ENCODE data around the gene EVI2A.

Gene EVI2A

GRCh38 chr17:31299624-31300023 lies 21.8 kb downstream of the EVI2A start:
- DNase-seq (ENCODE audit: low spot score), result no peak
- Histone ChIP-seq H2BK15ac (ENCODE audit: low read length) (no peak overlapping the region), H2AK5ac (ENCODE audit: low read depth, low read length) (no peak overlapping the region), H4K8ac (ENCODE audit: low read depth, low read length) (no peak overlapping the region), H2BK120ac (ENCODE audit: low read depth, low read length) (no peak overlapping the region), H4K91ac (ENCODE audit: low read depth, low read length, poor library complexity) (no peak overlapping the region), H3K79me1 (ENCODE audit: low read depth, low read length) (no peaks in the 10 kb centered on the region), H3K23ac (ENCODE audit: low read depth, low read length, poor library complexity) (no peak overlapping the region), H2AFZ (ENCODE audit: low read length) (no peak overlapping the region), H3K4me3 (ENCODE audit: low read length in 2 of 2) (no peak overlapping the region), H2BK12ac (ENCODE audit: low read length) (no peak overlapping the region), H3K27ac (replicated peaks; ENCODE audit: low read length) (no peak overlapping the region), H3K4me2 (ENCODE audit: insufficient read depth, low read length, poor library complexity, severe bottlenecking) (no peak overlapping the region), H3K4me1 (ENCODE audit: control insufficient read depth in 2 of 2, insufficient read depth in 1 of 2, low read depth in 1 of 2, low read length in 2 of 2) (peaks cover 0 to 2% of the 10 kb centered on the region in 2 donors), H3K9me3 (replicated peaks in 1 of 2; ENCODE audit: control insufficient read depth in 2 of 2, insufficient read depth in 1 of 2, low read depth in 1 of 2, low read length in 2 of 2) (no peaks in the 10 kb centered on the region), H3K27me3 (ENCODE audit: control insufficient read depth in 3 of 3, insufficient read depth in 3 of 3, low read depth in 1 of 3, low read length in 3 of 3) (no peaks in the 10 kb centered on the region), H3K36me3 (replicated peaks in 1 of 2; ENCODE audit: control insufficient read depth in 2 of 2, insufficient read depth in 2 of 2, low read length in 2 of 2) (no peaks in the 10 kb centered on the region), H3K18ac (ENCODE audit: low read length) (no peak overlapping the region), H3K14ac (ENCODE audit: low read length) (no peak overlapping the region), H3K4ac (ENCODE audit: low read length) (no peak overlapping the region), H3K9ac (ENCODE audit: low read depth, low read length, poor library complexity) (no peak overlapping the region), H2BK5ac (ENCODE audit: low read length) (no peak overlapping the region)

DNA sequence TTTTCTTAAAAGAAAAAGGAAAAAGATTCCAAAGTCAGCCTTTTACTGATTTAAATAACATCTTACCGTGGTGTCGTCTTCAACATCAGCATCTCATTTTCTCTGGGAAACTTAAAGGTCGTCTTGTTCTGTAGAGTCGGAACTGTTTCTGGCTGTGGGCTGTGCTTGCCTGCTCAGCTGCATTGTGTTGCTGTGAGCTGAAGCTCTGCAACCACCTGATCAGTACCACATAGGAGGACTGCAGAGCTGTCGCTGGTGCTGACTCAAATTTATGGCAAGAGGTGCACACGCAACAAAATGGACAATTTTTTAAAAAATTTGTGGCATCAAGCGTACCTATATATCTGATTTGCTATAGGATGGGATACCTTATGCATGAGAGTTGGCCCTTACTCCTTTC lies 24.3 kb downstream of the EVI2A start, which contains the start of gene OMG:
OMG (minus strand) TSS at position 150 of the 400 bp plus-strand sequence. CDS start 908 bp downstream, outside the sequence.
- Histone ChIP-seq H3K4me1 (ENCODE audit: control insufficient read depth in 2 of 2, insufficient read depth in 1 of 2, low read depth in 1 of 2, low read length in 2 of 2) (peaks cover 0 to 2% of the 10 kb centered on the region in 2 donors), H2BK120ac (ENCODE audit: low read depth, low read length) (no peak within 1 kb of the TSS), H3K9me3 (replicated peaks in 1 of 2; ENCODE audit: control insufficient read depth in 2 of 2, insufficient read depth in 1 of 2, low read depth in 1 of 2, low read length in 2 of 2) (no peaks in the 10 kb centered on the region), H3K27ac (replicated peaks; ENCODE audit: low read length) (no peak within 1 kb of the TSS), H3K23ac (ENCODE audit: low read depth, low read length, poor library complexity) (no peak within 1 kb of the TSS), H3K4ac (ENCODE audit: low read length) (no peak within 1 kb of the TSS), H2AFZ (ENCODE audit: low read length) (no peak within 1 kb of the TSS), H3K4me3 (ENCODE audit: low read length in 2 of 2) (no peak within 1 kb of the TSS), H3K9ac (ENCODE audit: low read depth, low read length, poor library complexity) (no peak within 1 kb of the TSS), H3K14ac (ENCODE audit: low read length) (no peak within 1 kb of the TSS), H4K8ac (ENCODE audit: low read depth, low read length) (no peak within 1 kb of the TSS), H2BK12ac (ENCODE audit: low read length) (no peak within 1 kb of the TSS), H3K27me3 (ENCODE audit: control insufficient read depth in 3 of 3, insufficient read depth in 3 of 3, low read depth in 1 of 3, low read length in 3 of 3) (no peaks in the 10 kb centered on the region), H3K36me3 (replicated peaks in 1 of 2; ENCODE audit: control insufficient read depth in 2 of 2, insufficient read depth in 2 of 2, low read length in 2 of 2) (peaks cover 0 to 5% of the 10 kb centered on the region in 2 donors), H3K18ac (ENCODE audit: low read length) (no peak within 1 kb of the TSS), H2AK5ac (ENCODE audit: low read depth, low read length) (no peak within 1 kb of the TSS), H3K79me1 (ENCODE audit: low read depth, low read length) (no peaks in the 10 kb centered on the region), H2BK15ac (ENCODE audit: low read length) (no peak within 1 kb of the TSS), H4K91ac (ENCODE audit: low read depth, low read length, poor library complexity) (no peak within 1 kb of the TSS), H3K4me2 (ENCODE audit: insufficient read depth, low read length, poor library complexity, severe bottlenecking) (no peak within 1 kb of the TSS), H2BK5ac (ENCODE audit: low read length) (no peak within 1 kb of the TSS)
- no CpG with 5 or more reads among the region's 7 CpGs for WGBS, 2 donors (ENCODE audit: extremely low coverage in 2 of 2, insufficient read length in 2 of 2, insufficient replicate concordance in 1 of 2)
- peak; percentile 4 for DNase-seq (ENCODE audit: low spot score)

GRCh38 chr17:31296142-31296541 lies 25.3 kb downstream of the EVI2A start:
- no peak overlapping the region for H2AFZ ChIP-seq (ENCODE audit: low read length)
- H2BK12ac ChIP-seq (ENCODE audit: low read length), result no peak overlapping the region
- H3K27me3 ChIP-seq (ENCODE audit: control insufficient read depth in 3 of 3, insufficient read depth in 3 of 3, low read depth in 1 of 3, low read length in 3 of 3), result no peaks in the 10 kb centered on the region
- no peak overlapping the region for H3K4me2 ChIP-seq (ENCODE audit: insufficient read depth, low read length, poor library complexity, severe bottlenecking)
- H3K9ac ChIP-seq (ENCODE audit: low read depth, low read length, poor library complexity), result no peak overlapping the region
- H3K36me3 ChIP-seq (replicated peaks in 1 of 2; ENCODE audit: control insufficient read depth in 2 of 2, insufficient read depth in 2 of 2, low read length in 2 of 2), result peaks cover 3 to 13% of the 10 kb centered on the region in 2 donors
- no peak overlapping the region for H4K91ac ChIP-seq (ENCODE audit: low read depth, low read length, poor library complexity)
- no peaks in the 10 kb centered on the region for H3K9me3 ChIP-seq (replicated peaks in 1 of 2; ENCODE audit: control insufficient read depth in 2 of 2, insufficient read depth in 1 of 2, low read depth in 1 of 2, low read length in 2 of 2)
- no peak overlapping the region for H4K8ac ChIP-seq (ENCODE audit: low read depth, low read length)
- no peak overlapping the region for H2BK5ac ChIP-seq (ENCODE audit: low read length)
- H2BK120ac ChIP-seq (ENCODE audit: low read depth, low read length), result no peak overlapping the region
- WGBS, 2 donors (ENCODE audit: extremely low coverage in 2 of 2, insufficient read length in 2 of 2, insufficient replicate concordance in 1 of 2), result no CpG with 5 or more reads among the region's 2 CpGs
- no peak overlapping the region for H3K4me3 ChIP-seq (ENCODE audit: low read length in 2 of 2)
- H2BK15ac ChIP-seq (ENCODE audit: low read length), result no peak overlapping the region
- no peak overlapping the region for H3K4ac ChIP-seq (ENCODE audit: low read length)
- H3K18ac ChIP-seq (ENCODE audit: low read length), result no peak overlapping the region
- no peak overlapping the region for H2AK5ac ChIP-seq (ENCODE audit: low read depth, low read length)
- H3K4me1 ChIP-seq (ENCODE audit: control insufficient read depth in 2 of 2, insufficient read depth in 1 of 2, low read depth in 1 of 2, low read length in 2 of 2), result peaks cover 0 to 2% of the 10 kb centered on the region in 2 donors
- no peaks in the 10 kb centered on the region for H3K79me1 ChIP-seq (ENCODE audit: low read depth, low read length)
- no peak overlapping the region for H3K14ac ChIP-seq (ENCODE audit: low read length)
- no peak overlapping the region for H3K23ac ChIP-seq (ENCODE audit: low read depth, low read length, poor library complexity)
- H3K27ac ChIP-seq (replicated peaks; ENCODE audit: low read length), result no peak overlapping the region
- DNase-seq (ENCODE audit: low spot score), result no peak

GRCh38 chr17:31295489-31295871 lies 25.9 kb downstream of the EVI2A start:
- no peak overlapping the region for H3K4me2 ChIP-seq (ENCODE audit: insufficient read depth, low read length, poor library complexity, severe bottlenecking)
- no peaks in the 10 kb centered on the region for H3K27me3 ChIP-seq (ENCODE audit: control insufficient read depth in 3 of 3, insufficient read depth in 3 of 3, low read depth in 1 of 3, low read length in 3 of 3)
- no peaks in the 10 kb centered on the region for H3K79me1 ChIP-seq (ENCODE audit: low read depth, low read length)
- no peak overlapping the region for H2BK12ac ChIP-seq (ENCODE audit: low read length)
- peaks cover 3 to 13% of the 10 kb centered on the region in 2 donors for H3K36me3 ChIP-seq (replicated peaks in 1 of 2; ENCODE audit: control insufficient read depth in 2 of 2, insufficient read depth in 2 of 2, low read length in 2 of 2)
- no peak overlapping the region for H3K4me3 ChIP-seq (ENCODE audit: low read length in 2 of 2)
- H3K4ac ChIP-seq (ENCODE audit: low read length), result no peak overlapping the region
- DNase-seq (ENCODE audit: low spot score), result no peak
- peaks cover 0 to 2% of the 10 kb centered on the region in 2 donors for H3K4me1 ChIP-seq (ENCODE audit: control insufficient read depth in 2 of 2, insufficient read depth in 1 of 2, low read depth in 1 of 2, low read length in 2 of 2)
- H3K14ac ChIP-seq (ENCODE audit: low read length), result no peak overlapping the region
- no CpG with 5 or more reads among the region's 1 CpG for WGBS, 2 donors (ENCODE audit: extremely low coverage in 2 of 2, insufficient read length in 2 of 2, insufficient replicate concordance in 1 of 2)
- H3K27ac ChIP-seq (replicated peaks; ENCODE audit: low read length), result no peak overlapping the region
- no peak overlapping the region for H2BK120ac ChIP-seq (ENCODE audit: low read depth, low read length)
- H2BK15ac ChIP-seq (ENCODE audit: low read length), result no peak overlapping the region
- H4K91ac ChIP-seq (ENCODE audit: low read depth, low read length, poor library complexity), result no peak overlapping the region
- H2BK5ac ChIP-seq (ENCODE audit: low read length), result no peak overlapping the region
- H3K18ac ChIP-seq (ENCODE audit: low read length), result no peak overlapping the region
- no peak overlapping the region for H4K8ac ChIP-seq (ENCODE audit: low read depth, low read length)
- no peaks in the 10 kb centered on the region for H3K9me3 ChIP-seq (replicated peaks in 1 of 2; ENCODE audit: control insufficient read depth in 2 of 2, insufficient read depth in 1 of 2, low read depth in 1 of 2, low read length in 2 of 2)
- no peak overlapping the region for H3K23ac ChIP-seq (ENCODE audit: low read depth, low read length, poor library complexity)
- no peak overlapping the region for H2AFZ ChIP-seq (ENCODE audit: low read length)
- H2AK5ac ChIP-seq (ENCODE audit: low read depth, low read length), result no peak overlapping the region
- H3K9ac ChIP-seq (ENCODE audit: low read depth, low read length, poor library complexity), result no peak overlapping the region

Measured in neuronal stem cell (in vitro differentiated cells).